HepG2 (cell line): ENCODE data around the gene SIGLEC9. TPM values are rescaled to one million over a fixed set of nuclear protein-coding genes. Genes with fewer than 3 reads are reported as not detected.

ENCODE experiments used
- ATF2 ChIP-seq: sonication (generic); formaldehyde crosslinking; IDR thresholded peaks from 2 replicates; pipeline ENCODE4 v1.4.0; 2020; ENCODE audit warnings: missing genetic modification reagents
- ATF7 ChIP-seq, 2 experiments: fragments of 450-650 bp in 1 of 2; sonication (generic) in 1 of 2; formaldehyde crosslinking in 1 of 2; IDR thresholded peaks; 2 replicates each; pipeline versions ENCODE4 v1.4.0 to v1.6.1; 2016 to 2020; ENCODE audit warnings: antibody characterized with exemption in 1 of 2, mild to moderate bottlenecking in 1 of 2, missing genetic modification reagents in 1 of 2
- CHD4 ChIP-seq: fragments of 200-600 bp; sonication (generic); IDR thresholded peaks from 2 replicates; pipeline ENCODE4 v1.7.0; 2017; ENCODE audit warnings: mild to moderate bottlenecking, low read length, borderline replicate concordance
- ERF ChIP-seq: IDR thresholded peaks from 2 replicates; pipeline ENCODE4 v1.6.1; 2018; ENCODE audit warnings: missing biosample characterization, missing genetic modification reagents
- FIP1L1 ChIP-seq: fragments of 200-400 bp; formaldehyde crosslinking; IDR thresholded peaks from 2 replicates; pipeline ENCODE4 v1.6.1; 2018; ENCODE audit warnings: low read depth, mild to moderate bottlenecking, low read length, moderate library complexity, borderline replicate concordance; ENCODE audit not compliant: insufficient read depth
- GABPB1 ChIP-seq: IDR thresholded peaks from 2 replicates; pipeline ENCODE4 v1.6.1; 2016; ENCODE audit warnings: mild to moderate bottlenecking, missing genetic modification reagents, moderate library complexity, missing compliant biosample characterization
- HDAC2 ChIP-seq: sonication (generic); formaldehyde crosslinking; IDR thresholded peaks from 2 replicates; pipeline ENCODE4 v1.4.0; 2020; ENCODE audit warnings: missing genetic modification reagents
- NCOA2 ChIP-seq: sonication (generic); formaldehyde crosslinking; IDR thresholded peaks from 2 replicates; pipeline ENCODE4 v1.8.0; 2022; ENCODE audit warnings: inconsistent platforms
- NFRKB ChIP-seq: fragments of 450-650 bp; IDR thresholded peaks from 2 replicates; pipeline ENCODE4 v1.6.1; 2017
- PHF21A ChIP-seq: sonication (generic); formaldehyde crosslinking; IDR thresholded peaks from 2 replicates; pipeline ENCODE4 v1.5.0; 2020; ENCODE audit warnings: mild to moderate bottlenecking, missing genetic modification reagents
- PTBP1 ChIP-seq: fragments of 200-400 bp; formaldehyde crosslinking; IDR thresholded peaks from 2 replicates; pipeline ENCODE4 v1.6.1; 2018; ENCODE audit warnings: low read length, low read depth; ENCODE audit not compliant: poor library complexity, severe bottlenecking
- RORA ChIP-seq: sonication (generic); formaldehyde crosslinking; IDR thresholded peaks from 2 replicates; pipeline ENCODE4 v1.5.0; 2020; ENCODE audit warnings: mild to moderate bottlenecking, missing genetic modification reagents, moderate library complexity
- RXRB ChIP-seq: IDR thresholded peaks from 2 replicates; pipeline ENCODE4 v1.6.1; 2016; ENCODE audit warnings: borderline replicate concordance, missing genetic modification reagents, missing compliant biosample characterization
- SP4 ChIP-seq: sonication (generic); formaldehyde crosslinking; IDR thresholded peaks from 2 replicates; pipeline ENCODE4 v1.8.1; 2023; ENCODE audit warnings: mild to moderate bottlenecking, missing genetic modification reagents
- STAG1 ChIP-seq: sonication (generic); formaldehyde crosslinking; IDR thresholded peaks from 2 replicates; pipeline ENCODE4 v1.4.0; 2020; ENCODE audit warnings: missing genetic modification reagents
- TCF12 ChIP-seq, 2 experiments: fragments of 450-650 bp in 1 of 2; sonication (generic) in 1 of 2; formaldehyde crosslinking in 1 of 2; IDR thresholded peaks; 2 replicates each; pipeline versions ENCODE4 v1.6.1 to v1.8.0; 2017 to 2022; ENCODE audit warnings: antibody characterized with exemption in 1 of 2, mild to moderate bottlenecking in 1 of 2, missing genetic modification reagents in 1 of 2, moderate library complexity in 1 of 2
- XRCC5 ChIP-seq: fragments of 200-400 bp; formaldehyde crosslinking; optimal IDR thresholded peaks from 2 replicates; pipeline ENCODE3; 2017; ENCODE audit warnings: mild to moderate bottlenecking, low read length
- ZNF160 ChIP-seq: sonication (generic); formaldehyde crosslinking; IDR thresholded peaks from 2 replicates; pipeline ENCODE4 v1.8.0; 2022; ENCODE audit warnings: mild to moderate bottlenecking, inconsistent platforms, missing genetic modification reagents
- ZNF230 ChIP-seq: sonication (generic); formaldehyde crosslinking; IDR thresholded peaks from 2 replicates; pipeline ENCODE4 v1.4.0; 2020; ENCODE audit warnings: mild to moderate bottlenecking, missing genetic modification reagents
- ZNF441 ChIP-seq: sonication (generic); formaldehyde crosslinking; IDR thresholded peaks from 2 replicates; pipeline ENCODE4 v1.7.0; 2021; ENCODE audit warnings: missing genetic modification reagents, borderline replicate concordance
- ZNF556 ChIP-seq: sonication (generic); formaldehyde crosslinking; IDR thresholded peaks from 2 replicates; pipeline ENCODE4 v1.4.0; 2020; ENCODE audit warnings: mild to moderate bottlenecking, missing genetic modification reagents, borderline replicate concordance
- ZNF570 ChIP-seq: sonication (generic); formaldehyde crosslinking; IDR thresholded peaks from 2 replicates; pipeline ENCODE4 v1.4.0; 2020; ENCODE audit warnings: mild to moderate bottlenecking, missing genetic modification reagents, borderline replicate concordance
- ZNF678 ChIP-seq: sonication (generic); formaldehyde crosslinking; IDR thresholded peaks from 2 replicates; pipeline ENCODE4 v1.4.0; 2020; ENCODE audit warnings: mild to moderate bottlenecking, missing genetic modification reagents
- ZNF891 ChIP-seq: sonication (generic); formaldehyde crosslinking; IDR thresholded peaks from 2 replicates; pipeline ENCODE4 v1.5.0; 2020; ENCODE audit warnings: mild to moderate bottlenecking, missing genetic modification reagents
- polyA plus RNA-seq, 8 experiments: library from polyadenylated mRNA; depleted of rRNA in 3 of 8; stranded (reverse) in 7 of 8; unstranded in 1 of 8; fragments of >200 nt; fragmentation: Illumina TruSeq in 4 of 8; extraction: Trizol in 4 of 8; gene quantifications; 2 replicates each; pipeline versions ENCODE4 v1.2.1 to v1.2.3, GENCODE V29; 2011 to 2016; ENCODE audit warnings: low read depth in 4 of 8, missing spikeins in 1 of 8, mixed read lengths in 1 of 8; ENCODE audit not compliant: insufficient read depth in 1 of 8
- total RNA-seq, 5 experiments: library from RNA; depleted of rRNA; stranded (reverse); fragments of >200 nt; fragmentation: Illumina TruSeq; extraction: Trizol; gene quantifications; 2 replicates each; pipeline ENCODE4 v1.2.3, GENCODE V29; 2016; ENCODE audit warnings: low read depth in 1 of 5
- TF ChIP-seq, protein P1 (sequence below): sonication (generic); formaldehyde crosslinking; IDR thresholded peaks from 2 replicates; pipeline ENCODE4 v1.8.1; 2023; ENCODE audit warnings: mild to moderate bottlenecking, inconsistent platforms, moderate library complexity, missing genetic modification reagents, borderline replicate concordance
- TF ChIP-seq, protein P2 (sequence below): sonication (generic); formaldehyde crosslinking; IDR thresholded peaks from 2 replicates; pipeline ENCODE4 v1.8.0; 2022; ENCODE audit warnings: missing genetic modification reagents, mild to moderate bottlenecking, borderline replicate concordance

The SIGLEC9 gene
- total and polyA plus RNA-seq, 2 of the 13 experiments (the other 11 are each of a cell fraction or from before 2014, with no cell fraction given) = not detected

- TF ChIP-seq, protein P1, sequence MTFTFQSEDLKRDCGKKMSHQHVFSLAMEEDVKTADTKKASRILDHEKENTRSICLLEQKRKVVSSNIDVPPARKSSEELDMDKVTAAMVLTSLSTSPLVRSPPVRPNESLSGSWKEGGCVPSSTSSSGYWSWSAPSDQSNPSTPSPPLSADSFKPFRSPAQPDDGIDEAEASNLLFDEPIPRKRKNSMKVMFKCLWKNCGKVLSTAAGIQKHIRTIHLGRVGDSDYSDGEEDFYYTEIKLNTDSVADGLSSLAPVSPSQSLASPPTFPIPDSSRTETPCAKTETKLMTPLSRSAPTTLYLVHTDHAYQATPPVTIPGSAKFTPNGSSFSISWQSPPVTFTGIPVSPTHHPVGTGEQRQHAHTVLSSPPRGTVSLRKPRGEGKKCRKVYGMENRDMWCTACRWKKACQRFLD (CRISPR knock-in tag) = no peak
- no peak for TF ChIP-seq SP4
- no peak for TF ChIP-seq NFRKB
- TF ChIP-seq RXRB (CRISPR knock-in tag) = no peak
- no peak for TF ChIP-seq ERF
- no peak for TF ChIP-seq RORA (CRISPR knock-in tag)
- TF ChIP-seq ZNF891 = no peak
- no peak for TF ChIP-seq ZNF556 (CRISPR knock-in tag)
- TF ChIP-seq HDAC2 (CRISPR knock-in tag) = no peak
- TF ChIP-seq ZNF441 (CRISPR knock-in tag) = peak; percentile 54; the same call in 1 of the 2 replicates
- TF ChIP-seq, protein P2, sequence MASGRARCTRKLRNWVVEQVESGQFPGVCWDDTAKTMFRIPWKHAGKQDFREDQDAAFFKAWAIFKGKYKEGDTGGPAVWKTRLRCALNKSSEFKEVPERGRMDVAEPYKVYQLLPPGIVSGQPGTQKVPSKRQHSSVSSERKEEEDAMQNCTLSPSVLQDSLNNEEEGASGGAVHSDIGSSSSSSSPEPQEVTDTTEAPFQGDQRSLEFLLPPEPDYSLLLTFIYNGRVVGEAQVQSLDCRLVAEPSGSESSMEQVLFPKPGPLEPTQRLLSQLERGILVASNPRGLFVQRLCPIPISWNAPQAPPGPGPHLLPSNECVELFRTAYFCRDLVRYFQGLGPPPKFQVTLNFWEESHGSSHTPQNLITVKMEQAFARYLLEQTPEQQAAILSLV (CRISPR knock-in tag) = no peak
- no peak for TF ChIP-seq FIP1L1
- TF ChIP-seq ZNF678 = no peak
- TF ChIP-seq XRCC5 = peak; percentile 22
- no peak for TF ChIP-seq ATF2
- TF ChIP-seq PTBP1 = peak; percentile 75
- no peak for TF ChIP-seq ZNF160 (CRISPR knock-in tag)
- TF ChIP-seq NCOA2 = no peak
- TF ChIP-seq CHD4 = no peak
- peak; percentile 53 for TF ChIP-seq STAG1 (CRISPR knock-in tag)
- no peak for TF ChIP-seq ATF7 (IDR thresholded peaks at IDR 0.05)
- TF ChIP-seq ATF7 (CRISPR knock-in tag; IDR thresholded peaks at IDR 0.05) = no peak
- TF ChIP-seq GABPB1 (CRISPR knock-in tag) = no peak
- no peak for TF ChIP-seq PHF21A
- TF ChIP-seq ZNF230 = no peak
- TF ChIP-seq ZNF570 (CRISPR knock-in tag) = no peak
- TF ChIP-seq TCF12 (IDR thresholded peaks at IDR 0.05) = no peak
- no peak for TF ChIP-seq TCF12 (CRISPR knock-in tag; IDR thresholded peaks at IDR 0.05)
Observed at GRCh38 chr19:51094696-51095279, 29.9 kb upstream of the SIGLEC9 start (continued).
